ENCODE measurements around the gene SRGAP3. TPM values are rescaled to one million over a fixed set of nuclear protein-coding genes. Genes with fewer than 3 reads are reported as not detected.

The SRGAP3 gene
- total RNA-seq, 1 experiment from 2014 or later = not detected

- peaks cover 4% of the 10 kb centered on the region; the same call in 1 of the 2 replicates for H3K27me3 ChIP-seq
- DNase-seq = no peak
- no peak overlapping the region for H3K4me3 ChIP-seq
- H3K36me3 ChIP-seq = no peaks in the 10 kb centered on the region
- no peaks in the 10 kb centered on the region for H3K9me3 ChIP-seq (replicated peaks)
- peaks cover 8% of the 10 kb centered on the region for H3K4me1 ChIP-seq
- H3K27ac ChIP-seq = no peak overlapping the region
Observed at GRCh38 chr3:9024341-9024740, 225.1 kb downstream of the SRGAP3 start.

DNA sequence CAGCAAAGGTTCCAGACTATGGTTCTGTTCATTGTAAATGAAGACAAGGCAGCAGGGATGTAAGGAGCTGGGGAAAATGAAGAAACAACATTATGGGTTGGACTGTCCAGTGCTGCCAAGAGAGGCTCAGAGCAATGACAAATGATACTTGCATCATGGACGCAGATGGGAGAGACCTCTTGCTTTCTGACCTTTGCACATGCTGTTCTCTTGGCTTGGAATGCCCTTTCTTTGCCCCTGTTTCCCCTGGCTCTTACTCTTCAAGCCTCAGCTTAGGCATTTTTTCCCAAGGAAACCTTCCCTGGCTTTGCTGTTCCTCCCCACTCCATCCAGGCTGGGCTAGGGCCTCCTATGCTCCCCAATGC is 226.2 kb downstream of the SRGAP3 start:
- peaks cover 3% of the 10 kb centered on the region for H3K4me1 ChIP-seq
- H3K9me3 ChIP-seq (replicated peaks) = no peaks in the 10 kb centered on the region
- H3K36me3 ChIP-seq = no peaks in the 10 kb centered on the region
- no peak overlapping the region for H3K27ac ChIP-seq
- no peak for DNase-seq
- 0 out of 2 replicates have a peak, but pooled peaks cover 4% of the 10 kb centered on the region for H3K27me3 ChIP-seq
- no peak overlapping the region for H3K4me3 ChIP-seq

DNA sequence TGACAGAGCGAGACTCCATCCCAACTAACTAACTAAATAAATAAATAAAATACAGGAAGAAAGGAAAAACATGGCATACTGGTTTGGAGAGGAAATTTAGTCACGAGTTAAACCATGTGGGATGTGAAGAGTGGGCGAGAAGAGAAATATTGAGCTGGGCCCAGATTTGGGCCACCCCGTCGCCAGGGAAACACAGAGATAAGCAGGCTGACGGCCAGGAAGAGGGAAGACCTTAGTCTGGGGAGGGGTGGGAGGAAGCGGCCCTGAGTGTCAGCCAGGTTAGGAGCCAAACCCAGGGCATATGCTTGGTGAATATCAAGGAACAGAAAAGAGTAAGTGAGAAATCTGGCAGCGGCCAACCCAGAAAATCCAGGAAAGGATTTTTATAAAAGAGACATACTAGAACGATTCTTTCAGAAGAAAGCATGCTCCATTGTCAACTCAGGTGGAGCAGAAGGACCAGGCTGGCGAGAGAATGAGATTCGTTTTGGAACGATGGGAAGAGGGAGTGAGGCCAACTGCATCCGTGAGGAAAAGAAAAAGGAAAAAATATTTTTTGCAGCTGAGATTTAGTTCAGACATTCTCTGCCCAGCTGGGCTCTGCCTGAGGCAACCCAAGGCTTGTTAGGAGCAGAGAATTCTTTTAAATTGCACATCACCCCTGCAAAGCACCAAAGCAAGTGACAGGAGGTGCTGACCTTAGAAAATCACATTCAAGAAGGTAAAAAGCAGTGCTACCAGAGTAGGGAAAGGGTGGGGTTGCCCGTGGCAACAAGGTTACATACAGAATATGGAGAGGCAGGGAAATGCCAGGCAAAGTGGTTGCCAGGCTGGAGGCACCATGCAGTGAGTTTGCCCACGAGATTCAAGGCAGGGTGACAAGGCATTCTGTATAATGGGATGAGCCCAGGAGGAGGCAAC is 226.9 kb downstream of the SRGAP3 start:
- Histone ChIP-seq H3K4me3 (no peak overlapping the region), H3K27me3 (0 out of 2 replicates have a peak, but pooled peaks cover 4% of the 10 kb centered on the region), H3K27ac (no peak overlapping the region), H3K4me1 (no peaks in the 10 kb centered on the region), H3K36me3 (no peaks in the 10 kb centered on the region), H3K9me3 (replicated peaks) (no peaks in the 10 kb centered on the region)
- no peak for DNase-seq

GRCh38 chr3:9021271-9022009 is 228.0 kb downstream of the SRGAP3 start:
- no peak for DNase-seq
- no peaks in the 10 kb centered on the region for H3K9me3 ChIP-seq (replicated peaks)
- H3K27ac ChIP-seq = no peak overlapping the region

GRCh38 chr3:9020426-9020825 is 229.0 kb downstream of the SRGAP3 start:
- H3K36me3 ChIP-seq = no peaks in the 10 kb centered on the region

More at GRCh38 chr3:9021271-9022009, 228.0 kb downstream of the SRGAP3 start:
- no peaks in the 10 kb centered on the region for H3K36me3 ChIP-seq
- H3K27me3 ChIP-seq = 0 out of 2 replicates have a peak, but pooled peaks cover 4% of the 10 kb centered on the region
- no peaks in the 10 kb centered on the region for H3K4me1 ChIP-seq
- H3K4me3 ChIP-seq = no peak overlapping the region

GRCh38 chr3:9019259-9019961 is 230.0 kb downstream of the SRGAP3 start:
- Histone ChIP-seq H3K4me1 (no peaks in the 10 kb centered on the region), H3K36me3 (no peaks in the 10 kb centered on the region), H3K27ac (no peak overlapping the region), H3K27me3 (no peaks in the 10 kb centered on the region), H3K9me3 (replicated peaks) (no peaks in the 10 kb centered on the region), H3K4me3 (no peak overlapping the region)
- DNase-seq = no peak

More at GRCh38 chr3:9020426-9020825, 229.0 kb downstream of the SRGAP3 start:
- no peak for DNase-seq
- Histone ChIP-seq H3K9me3 (replicated peaks) (no peaks in the 10 kb centered on the region), H3K4me3 (no peak overlapping the region), H3K27ac (no peak overlapping the region), H3K4me1 (no peaks in the 10 kb centered on the region), H3K27me3 (0 out of 2 replicates have a peak, but pooled peaks cover 4% of the 10 kb centered on the region)

GRCh38 chr3:9015250-9015649 is 234.2 kb downstream of the SRGAP3 start:
- Histone ChIP-seq H3K27ac (no peak overlapping the region), H3K4me3 (no peak overlapping the region)

GRCh38 chr3:9013782-9014563 is 235.5 kb downstream of the SRGAP3 start:
- Histone ChIP-seq H3K4me3 (no peak overlapping the region), H3K9me3 (replicated peaks) (no peaks in the 10 kb centered on the region), H3K27me3 (peaks cover 3% of the 10 kb centered on the region; the same call in 1 of the 2 replicates), H3K27ac (no peak overlapping the region), H3K36me3 (no peaks in the 10 kb centered on the region), H3K4me1 (no peaks in the 10 kb centered on the region)
- DNase-seq = no peak

More at GRCh38 chr3:9015250-9015649, 234.2 kb downstream of the SRGAP3 start:
- Histone ChIP-seq H3K36me3 (no peaks in the 10 kb centered on the region), H3K9me3 (replicated peaks) (no peaks in the 10 kb centered on the region), H3K4me1 (no peaks in the 10 kb centered on the region), H3K27me3 (no peaks in the 10 kb centered on the region; the same call in 1 of the 2 replicates)
- no peak for DNase-seq

DNA sequence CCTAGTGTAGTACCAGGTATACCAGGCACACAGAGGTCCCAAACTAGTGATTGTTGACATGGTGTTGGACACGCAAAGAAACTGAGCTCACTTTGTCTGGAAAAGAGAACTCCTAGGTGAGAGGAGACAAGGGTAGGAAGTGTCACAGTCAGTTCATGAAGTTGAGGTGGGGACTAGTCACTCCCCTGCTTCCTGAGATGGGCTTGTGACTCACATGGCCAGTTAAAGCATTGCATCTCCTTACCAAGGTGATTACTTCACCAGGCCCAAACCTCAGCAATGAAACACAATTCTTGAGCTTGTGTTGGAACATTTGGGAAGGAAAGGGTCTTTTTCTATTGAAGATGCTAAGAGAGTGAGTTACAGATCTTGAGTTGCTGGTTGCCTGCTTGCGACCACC is 236.9 kb downstream of the SRGAP3 start:
- Histone ChIP-seq H3K9me3 (replicated peaks) (no peaks in the 10 kb centered on the region), H3K4me1 (no peaks in the 10 kb centered on the region), H3K27me3 (peaks cover 5% of the 10 kb centered on the region; the same call in 1 of the 2 replicates), H3K4me3 (no peak overlapping the region), H3K27ac (no peak overlapping the region), H3K36me3 (no peaks in the 10 kb centered on the region)
- DNase-seq = no peak

DNA sequence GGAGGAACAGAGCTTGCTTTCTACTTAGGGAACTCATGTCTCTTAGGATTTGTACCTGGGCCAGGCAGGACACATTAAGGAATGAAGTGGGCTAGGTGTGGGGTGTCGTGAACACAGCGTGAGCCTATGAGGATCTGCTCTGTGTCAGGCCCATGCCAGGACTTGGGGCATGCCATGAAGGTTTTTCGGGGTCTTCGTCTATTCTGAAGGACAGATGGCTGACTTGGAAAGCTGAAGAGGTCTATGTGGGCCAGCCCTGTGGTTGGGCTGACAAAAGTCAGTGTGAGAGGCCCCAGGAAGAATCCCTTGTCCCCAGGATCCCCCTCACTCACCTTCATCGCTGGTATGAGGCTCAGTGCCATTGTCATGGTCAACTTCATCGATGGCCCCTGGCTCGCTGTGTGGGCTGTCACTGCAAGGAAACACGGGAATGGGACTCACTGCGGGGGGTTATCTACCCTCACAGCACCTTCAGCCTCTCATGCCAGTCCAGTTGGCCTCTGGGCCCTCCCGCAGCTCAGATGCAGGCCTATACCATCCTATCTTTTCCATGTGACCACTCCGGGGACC is 239.4 kb downstream of the SRGAP3 start:
- DNase-seq = no peak
- Histone ChIP-seq H3K27me3 (peaks cover 5% of the 10 kb centered on the region; the same call in 1 of the 2 replicates), H3K4me3 (no peak overlapping the region), H3K27ac (no peak overlapping the region), H3K4me1 (no peaks in the 10 kb centered on the region), H3K9me3 (replicated peaks) (no peaks in the 10 kb centered on the region), H3K36me3 (no peaks in the 10 kb centered on the region)

- peaks cover 5% of the 10 kb centered on the region; the same call in 1 of the 2 replicates for H3K27me3 ChIP-seq
- H3K4me3 ChIP-seq = no peak overlapping the region
- DNase-seq = no peak
- no peaks in the 10 kb centered on the region for H3K4me1 ChIP-seq
- no peaks in the 10 kb centered on the region for H3K9me3 ChIP-seq (replicated peaks)
- no peaks in the 10 kb centered on the region for H3K36me3 ChIP-seq
- no peak overlapping the region for H3K27ac ChIP-seq
Observed at GRCh38 chr3:9008550-9009255, 240.7 kb downstream of the SRGAP3 start.

GRCh38 chr3:9007928-9008327 is 241.5 kb downstream of the SRGAP3 start:
- Histone ChIP-seq H3K9me3 (replicated peaks) (no peaks in the 10 kb centered on the region), H3K27ac (no peak overlapping the region), H3K4me1 (no peaks in the 10 kb centered on the region), H3K27me3 (peaks cover 5% of the 10 kb centered on the region; the same call in 1 of the 2 replicates), H3K36me3 (no peaks in the 10 kb centered on the region), H3K4me3 (no peak overlapping the region)
- no peak for DNase-seq

GRCh38 chr3:9007213-9007612 is 242.2 kb downstream of the SRGAP3 start:
- Histone ChIP-seq H3K9me3 (replicated peaks) (no peaks in the 10 kb centered on the region), H3K36me3 (no peaks in the 10 kb centered on the region), H3K27me3 (peaks cover 5% of the 10 kb centered on the region; the same call in 1 of the 2 replicates), H3K27ac (no peak overlapping the region), H3K4me1 (no peaks in the 10 kb centered on the region), H3K4me3 (no peak overlapping the region)
- no peak for DNase-seq
